Lower leg skin (tissue), 4 donors: ENCODE results near the gene TMEM214. TPM values are rescaled to one million over a fixed set of nuclear protein-coding genes. Genes with fewer than 3 reads are reported as not detected.
A peak's percentile ranks its signal among the peaks of the same experiment; 100 is the strongest.

ENCODE experiments used
- DNase-seq, 2 donors: peaks; one replicate each; pipeline ENCODE4 v3.0.0-alpha.2; 2019; ENCODE audit warnings: low spot score in 2 of 2
- H3K4me3 ChIP-seq: fragments of 200-600 bp; sonication (generic); 2 replicates; pipeline ENCODE4 v1.5.1; 2017; ENCODE audit warnings: mild to moderate bottlenecking, low read depth; ENCODE audit not compliant: poor library complexity, severe bottlenecking
- CTCF ChIP-seq, 3 donors: fragments of 450-650 bp; IDR thresholded peaks; one replicate each; pipeline ENCODE4 v1.5.1; 2016; ENCODE audit warnings: antibody characterized with exemption in 3 of 3, mild to moderate bottlenecking in 3 of 3, moderate library complexity in 2 of 3
- POLR2A ChIP-seq, 2 donors: fragments of 450-650 bp; IDR thresholded peaks; one replicate each; pipeline ENCODE4 v1.6.1; 2016 to 2017; ENCODE audit warnings: antibody characterized with exemption in 2 of 2, mild to moderate bottlenecking in 1 of 2, moderate library complexity in 1 of 2
- WGBS, 2 donors: methylation state at CpG; one replicate each; pipeline ENCODE4 v1.1.5; 2018; 5-methylcytosine and 5-hydroxymethylcytosine counted together
- intact Hi-C: fragments of 100-400 bp; cut with DNase I; formaldehyde crosslinking; loops from one replicate; pipeline ENCODE4 v1.15.0; 2023; ENCODE audit warnings: low total_unique reads
- total RNA-seq, 4 donors: library from RNA; depleted of rRNA; stranded (reverse); fragments of >200 nt; gene quantifications; one replicate each; pipeline ENCODE4 v1.1.0, GENCODE V29; 2016

Gene TMEM214
- total RNA-seq, 4 donors from 2014 or later, result 30.3 to 43.9 (median 32.0) TPM

GRCh38 chr2:27000228-27000627, 32.5 kb upstream of the TMEM214 start:
- 82 to 85% methylated on average over 4 of the region's 4 CpGs for WGBS, 2 donors
- peak in 1 of 2 donors; percentile 29 for DNase-seq
- H3K4me3 ChIP-seq, result no peak overlapping the region
- TF ChIP-seq CTCF (IDR thresholded peaks at IDR 0.05) (no peak), POLR2A (IDR thresholded peaks at IDR 0.05) (no peak)
- intact Hi-C loops, result no loop called here

- intact Hi-C loops, result no loop called here
- no peak for DNase-seq
- no peak for TF ChIP-seq CTCF (IDR thresholded peaks at IDR 0.05)
- TF ChIP-seq POLR2A (IDR thresholded peaks at IDR 0.05), result no peak
- WGBS, 2 donors, result 93 to 96% methylated on average over 2 of the region's 2 CpGs
- no peak overlapping the region for H3K4me3 ChIP-seq
These were observed 31.8 kb upstream of the TMEM214 start for GRCh38 chr2:27000995-27001394.

GRCh38 chr2:27001950-27002349, 30.8 kb upstream of the TMEM214 start:
- DNase-seq, result peak in 1 of 2 donors; percentile 37
- 71% methylated on average over 5 of the region's 5 CpGs for WGBS, 2 donors
- TF ChIP-seq POLR2A (IDR thresholded peaks at IDR 0.05) (no peak), CTCF (IDR thresholded peaks at IDR 0.05) (no peak)
- intact Hi-C loops, result no loop called here
- no peak overlapping the region for H3K4me3 ChIP-seq

GRCh38 chr2:27003007-27003406, 29.8 kb upstream of the TMEM214 start:
- H3K4me3 ChIP-seq, result no peak overlapping the region
- 90 to 95% methylated on average over 4 of the region's 4 CpGs for WGBS, 2 donors
- TF ChIP-seq POLR2A (IDR thresholded peaks at IDR 0.05) (no peak), CTCF (IDR thresholded peaks at IDR 0.05) (no peak)
- peak in 1 of 2 donors; percentile 3 for DNase-seq
- intact Hi-C loops, result no loop called here

- no peak for TF ChIP-seq CTCF (IDR thresholded peaks at IDR 0.05)
- no peak for TF ChIP-seq POLR2A (IDR thresholded peaks at IDR 0.05)
- intact Hi-C loops, result no loop called here
- DNase-seq, result peak in 1 of 2 donors; percentile 68
- WGBS, 2 donors, result 79 to 83% methylated on average over 9 of the region's 9 CpGs
- H3K4me3 ChIP-seq, result no peak overlapping the region
These were observed 28.9 kb upstream of the TMEM214 start for GRCh38 chr2:27003857-27004256.
